ENCODE results near the gene RHOG. TPM values are rescaled to one million over a fixed set of nuclear protein-coding genes. Genes with fewer than 3 reads are reported as not detected.
A peak's percentile ranks its signal among the peaks of the same experiment; 100 is the strongest.
"Not testable (repeated sequence)": the region's sequence is repeated elsewhere in the genome, so short reads cannot be mapped to it uniquely, and the experiment has no call there.

RHOG gene
- total and polyA plus RNA-seq, 2 donors (not counting 1 experiment from before 2014, with no cell fraction given) = 10.9 to 53.1 TPM

DNA sequence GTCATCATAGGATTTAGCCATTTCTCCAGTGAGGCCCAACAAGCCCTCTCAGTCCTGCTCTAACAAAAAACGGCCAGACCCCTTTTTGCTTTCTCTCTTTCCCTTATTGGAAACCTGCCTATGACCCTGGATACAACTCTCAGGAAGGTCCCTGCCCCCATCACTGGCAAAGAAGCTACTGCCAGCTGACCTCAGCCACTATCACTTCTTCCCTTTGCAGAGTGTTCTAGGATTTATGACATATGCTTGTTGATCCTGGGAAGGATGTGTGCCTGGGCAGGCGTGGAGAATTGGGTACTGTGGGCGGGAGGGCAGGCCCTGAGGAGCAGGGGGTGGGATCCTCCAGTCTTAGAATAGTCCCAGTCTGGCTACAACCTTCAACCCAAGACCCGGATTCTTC is 24.9 kb downstream of the RHOG start:
- Histone ChIP-seq H3K36me3 (ENCODE audit: control insufficient read depth, insufficient read depth, low read length) (no peaks in the 10 kb centered on the region), H3K27ac (ENCODE audit: insufficient read depth, low read length) (no peak overlapping the region), H3K27me3 (ENCODE audit: control insufficient read depth, insufficient read depth, low read length) (no peaks in the 10 kb centered on the region), H4K20me1 (ENCODE audit: control insufficient read depth, extremely low read depth, insufficient read depth, low read length) (no peaks in the 10 kb centered on the region), H2AFZ (ENCODE audit: low read length) (no peak overlapping the region), H3K4me2 (ENCODE audit: extremely low read depth, insufficient read depth, low read length) (no peak overlapping the region), H3K79me2 (ENCODE audit: control insufficient read depth, insufficient read depth, low read length) (no peaks in the 10 kb centered on the region), H3K9me3 (ENCODE audit: control insufficient read depth, insufficient read depth, low read depth, low read length) (no peaks in the 10 kb centered on the region), H3K4me1 (ENCODE audit: control insufficient read depth, extremely low read depth, insufficient read depth, low read length) (no peaks in the 10 kb centered on the region), H3K9ac (ENCODE audit: insufficient read depth, low read length) (no peak overlapping the region), H3K4me3 (replicated peaks in 1 of 4; ENCODE audit: control extremely low read depth in 1 of 4, insufficient read depth in 1 of 4, low read depth in 3 of 4, low read length in 4 of 4) (no peak overlapping the region)
- TF ChIP-seq EZH2 (IDR thresholded peaks at IDR 0.05; ENCODE audit: low read length, missing control alignments) = no peak
- TF ChIP-seq, protein P1, sequence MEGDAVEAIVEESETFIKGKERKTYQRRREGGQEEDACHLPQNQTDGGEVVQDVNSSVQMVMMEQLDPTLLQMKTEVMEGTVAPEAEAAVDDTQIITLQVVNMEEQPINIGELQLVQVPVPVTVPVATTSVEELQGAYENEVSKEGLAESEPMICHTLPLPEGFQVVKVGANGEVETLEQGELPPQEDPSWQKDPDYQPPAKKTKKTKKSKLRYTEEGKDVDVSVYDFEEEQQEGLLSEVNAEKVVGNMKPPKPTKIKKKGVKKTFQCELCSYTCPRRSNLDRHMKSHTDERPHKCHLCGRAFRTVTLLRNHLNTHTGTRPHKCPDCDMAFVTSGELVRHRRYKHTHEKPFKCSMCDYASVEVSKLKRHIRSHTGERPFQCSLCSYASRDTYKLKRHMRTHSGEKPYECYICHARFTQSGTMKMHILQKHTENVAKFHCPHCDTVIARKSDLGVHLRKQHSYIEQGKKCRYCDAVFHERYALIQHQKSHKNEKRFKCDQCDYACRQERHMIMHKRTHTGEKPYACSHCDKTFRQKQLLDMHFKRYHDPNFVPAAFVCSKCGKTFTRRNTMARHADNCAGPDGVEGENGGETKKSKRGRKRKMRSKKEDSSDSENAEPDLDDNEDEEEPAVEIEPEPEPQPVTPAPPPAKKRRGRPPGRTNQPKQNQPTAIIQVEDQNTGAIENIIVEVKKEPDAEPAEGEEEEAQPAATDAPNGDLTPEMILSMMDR (conservative IDR thresholded peaks at IDR 0.05 in 1 of 2, IDR thresholded peaks at IDR 0.05 in 1 of 2; ENCODE audit: low read depth in 1 of 2, low read length in 2 of 2) = no peak
- DNase-seq (ENCODE audit: low read depth in 2 of 2) = peak in 1 of 2 donors; percentile 21

GRCh38 chr11:3814832-3815231 is 25.9 kb downstream of the RHOG start:
- H3K27me3 ChIP-seq (ENCODE audit: control insufficient read depth, insufficient read depth, low read length); H3K4me3 ChIP-seq (replicated peaks in 1 of 4; ENCODE audit: control extremely low read depth in 1 of 4, insufficient read depth in 1 of 4, low read depth in 3 of 4, low read length in 4 of 4); H2AFZ ChIP-seq (ENCODE audit: low read length); H4K20me1 ChIP-seq (ENCODE audit: control insufficient read depth, extremely low read depth, insufficient read depth, low read length); H3K79me2 ChIP-seq (ENCODE audit: control insufficient read depth, insufficient read depth, low read length); H3K4me1 ChIP-seq (ENCODE audit: control insufficient read depth, extremely low read depth, insufficient read depth, low read length); H3K9ac ChIP-seq (ENCODE audit: insufficient read depth, low read length); H3K36me3 ChIP-seq (ENCODE audit: control insufficient read depth, insufficient read depth, low read length); H3K27ac ChIP-seq (ENCODE audit: insufficient read depth, low read length); H3K4me2 ChIP-seq (ENCODE audit: extremely low read depth, insufficient read depth, low read length); H3K9me3 ChIP-seq (ENCODE audit: control insufficient read depth, insufficient read depth, low read depth, low read length); DNase-seq (ENCODE audit: low read depth in 2 of 2): not testable (repeated sequence)

DNA sequence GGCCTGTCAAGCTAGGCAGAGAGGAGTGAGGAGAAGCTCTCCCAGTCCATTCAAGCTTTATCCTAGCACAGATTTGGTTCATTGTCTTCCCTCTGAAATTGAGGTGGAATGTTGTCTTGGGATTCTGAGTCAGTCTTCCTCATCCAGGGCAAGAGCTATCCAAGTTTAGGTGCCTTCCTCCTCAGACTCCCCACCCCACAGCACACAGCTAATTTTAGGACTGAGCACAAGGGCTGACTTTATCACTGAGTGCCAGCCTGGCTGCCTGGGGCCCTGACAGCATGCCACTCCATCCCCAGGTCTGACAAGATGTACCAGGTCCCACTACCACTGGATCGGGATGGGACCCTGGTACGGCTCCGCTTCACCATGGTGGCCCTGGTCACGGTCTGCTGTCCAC is 29.8 kb downstream of the RHOG start:
- H3K79me2 ChIP-seq (ENCODE audit: control insufficient read depth, insufficient read depth, low read length) = no peaks in the 10 kb centered on the region
- no peak overlapping the region for H3K4me2 ChIP-seq (ENCODE audit: extremely low read depth, insufficient read depth, low read length)
- H4K20me1 ChIP-seq (ENCODE audit: control insufficient read depth, extremely low read depth, insufficient read depth, low read length) = no peaks in the 10 kb centered on the region
- no peak for DNase-seq (ENCODE audit: low read depth in 2 of 2)
- TF ChIP-seq EZH2 (IDR thresholded peaks at IDR 0.05; ENCODE audit: low read length, missing control alignments) = no peak
- TF ChIP-seq, protein P1 (conservative IDR thresholded peaks at IDR 0.05 in 1 of 2, IDR thresholded peaks at IDR 0.05 in 1 of 2; ENCODE audit: low read depth in 1 of 2, low read length in 2 of 2) = no peak
- no peaks in the 10 kb centered on the region for H3K9me3 ChIP-seq (ENCODE audit: control insufficient read depth, insufficient read depth, low read depth, low read length)
- no peak overlapping the region for H3K9ac ChIP-seq (ENCODE audit: insufficient read depth, low read length)
- H2AFZ ChIP-seq (ENCODE audit: low read length) = no peak overlapping the region
- H3K36me3 ChIP-seq (ENCODE audit: control insufficient read depth, insufficient read depth, low read length) = no peaks in the 10 kb centered on the region
- no peaks in the 10 kb centered on the region for H3K4me1 ChIP-seq (ENCODE audit: control insufficient read depth, extremely low read depth, insufficient read depth, low read length)
- no peaks in the 10 kb centered on the region for H3K27me3 ChIP-seq (ENCODE audit: control insufficient read depth, insufficient read depth, low read length)
- no peak overlapping the region for H3K4me3 ChIP-seq (replicated peaks in 1 of 4; ENCODE audit: control extremely low read depth in 1 of 4, insufficient read depth in 1 of 4, low read depth in 3 of 4, low read length in 4 of 4)
- no peak overlapping the region for H3K27ac ChIP-seq (ENCODE audit: insufficient read depth, low read length)

Measured in fibroblast of lung (primary cell).